NCI-H1930 (cell line): ENCODE results near the gene CTTN.
"Not testable (repeated sequence)": the region's sequence is repeated elsewhere in the genome, so short reads cannot be mapped to it uniquely, and the experiment has no call there.

Source experiments
- DNase-seq, 2 experiments: peaks; one replicate each; lab custom pipeline; 2025; lab: John Stamatoyannopoulos, UW

Gene CTTN

GRCh38 chr11:70381350-70381749 is 17.0 kb upstream of the CTTN start:
- DNase-seq, result no peak

- DNase-seq, result no peak
Measured at GRCh38 chr11:70381872-70382861, 16.2 kb upstream of the CTTN start.

GRCh38 chr11:70383664-70384565 is 14.4 kb upstream of the CTTN start:
- no peak for DNase-seq

DNA sequence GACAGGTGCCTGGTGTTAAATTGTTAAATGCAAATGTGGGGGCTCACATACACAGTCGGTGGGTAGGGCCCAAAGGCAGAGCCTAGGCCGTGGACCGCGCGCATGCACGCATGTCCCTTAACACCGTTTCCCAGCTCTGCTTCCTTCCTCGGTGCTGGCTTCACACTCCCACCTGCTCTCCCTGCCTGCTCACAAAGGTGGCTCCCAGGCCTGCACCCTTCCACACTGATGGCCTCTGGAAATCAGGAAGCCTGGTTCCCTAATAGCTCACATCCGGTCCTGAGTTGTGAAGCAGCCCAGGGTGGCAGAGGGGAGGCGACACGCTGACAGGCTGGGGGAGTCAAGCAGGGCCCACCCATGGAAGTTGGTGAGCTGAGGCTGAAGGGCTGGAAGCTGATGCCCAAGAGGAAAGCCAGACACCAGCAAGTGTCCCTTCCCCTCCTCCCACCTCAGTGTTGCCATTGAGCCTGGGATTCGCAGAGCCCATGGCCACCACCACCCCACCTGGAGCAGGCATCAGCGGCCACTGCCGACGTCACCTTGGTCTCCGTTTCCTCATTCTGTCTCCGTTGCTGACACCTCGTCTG is 13.7 kb upstream of the CTTN start:
- no peak for DNase-seq

GRCh38 chr11:70387564-70387963 is 10.8 kb upstream of the CTTN start:
- no peak for DNase-seq

DNA sequence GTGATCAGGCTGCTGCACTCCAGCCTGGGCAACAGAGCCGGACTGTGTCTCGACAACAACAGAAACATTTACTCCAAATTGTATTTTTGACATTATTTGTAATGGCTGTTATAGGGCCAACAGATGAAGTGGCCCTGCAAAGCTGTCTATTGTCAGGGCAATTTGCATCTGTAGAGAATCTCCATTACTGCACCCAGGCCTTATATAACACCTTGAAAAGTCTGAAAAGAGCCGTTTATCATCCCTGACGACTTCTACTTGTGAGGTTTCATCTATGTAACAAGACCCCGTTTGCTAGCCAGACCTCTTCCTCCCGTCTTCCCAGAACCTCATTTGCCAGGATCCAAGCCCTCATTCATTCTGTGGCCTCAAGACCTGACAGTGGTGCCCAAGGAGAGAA is 9.1 kb upstream of the CTTN start:
- no peak for DNase-seq

DNA sequence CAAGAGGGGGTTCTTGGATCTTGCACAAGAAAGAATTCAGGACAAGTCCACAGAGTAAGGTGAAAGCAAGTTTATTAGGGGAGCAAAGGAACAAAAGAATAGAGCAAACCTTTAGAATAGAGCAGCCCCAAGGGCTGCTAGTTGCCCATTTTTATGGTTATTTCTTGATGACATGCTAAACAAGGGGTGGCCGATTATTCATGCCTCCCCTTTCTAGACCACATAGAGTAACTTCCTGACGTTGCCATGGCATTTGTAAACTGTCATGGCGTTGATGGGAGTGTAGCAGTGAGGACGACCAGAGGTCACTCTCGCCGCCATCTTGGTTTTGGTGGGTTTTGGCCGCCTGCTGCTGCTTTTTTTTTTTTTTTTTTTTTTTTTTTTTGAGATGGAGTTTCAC is 7.4 kb upstream of the CTTN start:
- DNase-seq, result not testable (repeated sequence)

- no peak for DNase-seq
Measured at GRCh38 chr11:70394211-70394950, 3.9 kb upstream of the CTTN start.

DNA sequence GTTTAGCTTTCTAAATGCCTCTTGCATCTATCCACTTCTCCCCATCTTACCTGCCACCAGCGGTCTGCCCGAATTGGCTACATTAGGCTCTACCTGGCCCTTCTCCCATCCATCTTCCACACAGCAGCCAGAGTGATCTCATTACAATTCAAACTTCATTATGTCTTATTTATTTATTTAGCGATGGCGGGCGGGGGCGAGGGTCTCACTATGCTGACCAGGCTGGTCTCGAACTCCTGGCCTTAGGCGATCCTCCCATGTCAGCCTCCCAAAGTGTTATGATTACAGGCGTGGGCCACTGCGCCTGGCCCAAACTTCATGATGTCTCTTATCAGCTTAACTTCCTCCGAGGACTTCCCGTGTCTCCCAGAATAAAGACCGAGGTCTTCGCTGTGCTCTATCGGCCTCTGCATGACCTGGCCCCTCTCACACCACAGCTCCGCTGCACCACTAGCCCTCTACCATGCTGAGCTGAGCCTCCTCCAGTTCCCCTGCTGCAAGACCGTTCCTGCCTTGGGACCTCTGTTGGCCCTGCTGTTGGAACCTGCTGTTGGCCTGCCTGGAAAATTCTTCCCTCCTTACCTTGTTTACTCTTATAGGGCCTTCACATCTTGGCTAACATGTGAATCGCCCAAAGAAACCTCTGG is 870 bp upstream of the CTTN start:
- DNase-seq, result no peak

DNA sequence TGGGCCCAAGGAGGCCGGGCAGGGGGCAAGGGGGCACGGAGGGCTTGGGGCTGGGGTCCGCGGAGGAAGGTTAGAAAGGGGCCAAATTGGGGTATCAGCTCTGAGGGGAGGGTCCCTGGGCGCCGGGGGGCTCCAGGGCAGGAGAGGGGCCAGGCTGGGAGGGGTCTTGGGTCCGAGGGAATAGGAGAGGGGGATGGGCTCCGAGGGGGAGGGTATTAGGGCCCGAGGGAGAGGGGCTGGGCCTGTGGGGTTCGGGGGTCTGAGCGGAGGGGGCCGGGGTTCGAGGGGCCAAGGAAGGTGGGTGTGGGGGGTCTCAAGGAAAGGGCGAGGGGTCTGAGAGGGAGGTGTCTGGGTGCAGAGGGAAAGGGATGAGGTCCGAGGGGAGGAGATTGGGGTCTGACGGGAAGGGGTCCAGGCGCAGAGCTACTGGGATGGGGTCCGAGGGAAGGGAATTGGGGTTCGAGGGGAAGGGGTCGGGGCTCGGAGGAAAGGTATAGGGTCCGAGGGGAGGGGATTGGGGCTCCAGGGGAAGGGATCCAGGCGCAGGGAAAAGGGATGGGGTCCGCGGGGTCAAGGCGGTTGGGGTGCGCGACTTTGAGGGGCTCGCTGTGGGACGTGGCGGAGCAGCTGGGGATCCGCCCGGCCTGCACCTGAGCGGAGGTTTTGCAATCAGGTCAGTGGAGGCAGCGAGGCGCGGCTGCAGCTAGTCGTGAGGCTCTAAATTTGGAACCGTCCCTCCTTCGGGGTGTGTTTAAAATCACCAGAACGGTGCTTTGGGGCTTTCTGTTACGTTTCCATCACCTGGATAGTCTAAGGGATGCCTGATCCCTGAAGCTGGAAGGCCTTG is 728 bp downstream of the CTTN start:
- no peak for DNase-seq

GRCh38 chr11:70399681-70400112 is 1.4 kb downstream of the CTTN start:
- no peak for DNase-seq

GRCh38 chr11:70400643-70401042 is 2.3 kb downstream of the CTTN start:
- DNase-seq, result no peak

DNA sequence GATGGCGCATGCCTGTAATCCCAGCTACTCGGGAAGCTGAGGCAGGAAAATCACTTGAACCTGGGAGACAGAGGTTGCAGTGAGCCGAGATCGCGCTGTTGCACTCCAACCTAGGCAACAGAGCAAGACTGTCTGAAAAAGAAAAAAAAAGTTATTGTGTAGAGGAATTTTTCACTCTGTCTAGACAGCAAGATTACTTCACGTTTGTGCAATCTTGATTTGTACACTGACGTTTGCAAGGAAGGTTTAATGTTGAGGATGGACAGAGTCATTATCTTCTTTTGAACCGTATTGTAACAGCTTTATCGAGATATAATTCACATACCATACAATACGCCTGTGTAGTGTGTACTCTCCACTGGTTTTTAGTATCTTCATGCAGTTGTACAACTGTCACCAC is 3.7 kb downstream of the CTTN start:
- DNase-seq, result no peak

DNA sequence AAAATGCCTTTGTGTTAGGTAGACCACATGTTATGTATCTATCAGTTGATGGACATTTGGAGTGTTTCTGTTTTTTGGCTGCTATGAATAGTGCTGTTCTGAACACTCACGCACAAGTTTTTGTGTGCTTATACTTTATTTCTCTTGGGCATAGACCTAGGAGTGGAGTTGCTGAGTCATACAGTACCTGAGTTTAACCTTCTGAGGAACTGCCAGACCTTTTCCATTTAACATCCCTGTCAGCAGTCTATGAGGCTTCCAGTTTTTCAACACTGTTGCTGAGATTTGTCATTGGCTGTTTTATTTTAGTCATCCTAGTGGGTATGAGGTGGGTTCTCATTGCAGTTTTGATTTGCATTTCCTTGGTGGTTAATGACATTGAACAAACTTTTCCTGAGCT is 4.4 kb downstream of the CTTN start:
- DNase-seq, result no peak

GRCh38 chr11:70404244-70404643 is 5.9 kb downstream of the CTTN start:
- no peak for DNase-seq

GRCh38 chr11:70405679-70406395 is 7.5 kb downstream of the CTTN start:
- no peak for DNase-seq

DNA sequence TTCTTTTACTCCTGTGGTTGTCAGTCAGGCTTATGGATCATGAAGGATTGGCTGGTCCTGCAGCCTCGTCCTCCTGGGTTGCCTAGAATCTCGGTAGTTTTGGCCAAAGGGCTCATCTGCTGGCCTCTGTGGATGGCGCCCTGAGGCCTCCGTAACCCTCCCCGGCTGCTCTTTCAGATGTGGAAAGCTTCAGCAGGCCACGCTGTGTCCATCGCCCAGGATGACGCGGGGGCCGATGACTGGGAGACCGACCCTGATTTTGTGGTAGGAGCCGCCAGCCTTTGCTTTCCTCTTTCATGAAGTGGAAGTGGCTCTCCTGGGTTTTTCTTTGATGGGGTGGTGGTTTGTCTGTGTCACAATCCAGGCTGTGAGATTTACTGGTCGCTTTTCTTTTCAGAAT is 8.8 kb downstream of the CTTN start:
- no peak for DNase-seq

- DNase-seq, result no peak
Measured at GRCh38 chr11:70407814-70408213, 9.5 kb downstream of the CTTN start.

DNA sequence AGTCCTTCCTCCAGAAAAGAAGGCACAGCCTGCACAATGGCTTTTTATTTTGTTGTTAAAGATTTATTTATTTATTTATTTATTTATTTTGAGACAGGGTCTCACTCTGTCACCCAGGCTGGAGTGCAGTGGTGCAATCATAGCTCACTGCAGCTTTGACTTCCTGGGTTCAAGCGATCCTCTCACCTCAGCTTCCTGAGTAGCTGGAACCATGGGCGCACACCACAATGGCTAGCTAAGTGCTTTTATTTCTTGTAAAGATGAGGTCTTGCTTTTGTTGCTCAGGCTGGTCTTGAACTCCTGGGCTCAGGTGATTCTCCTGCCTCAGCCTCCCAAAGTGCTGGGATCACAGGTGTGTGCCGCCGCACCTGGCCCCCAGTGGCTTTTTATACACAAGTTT is 10.0 kb downstream of the CTTN start:
- not testable (repeated sequence) for DNase-seq

GRCh38 chr11:70409437-70409836 is 11.1 kb downstream of the CTTN start:
- no peak for DNase-seq
